HCT116 (cell line): Measurements from ENCODE around the gene LIN7A. TPM values are rescaled to one million over a fixed set of nuclear protein-coding genes. Genes with fewer than 3 reads are reported as not detected.

Experiments used
- ATAC-seq: fragments of 200-7000 bp; cut with Tn5 transposase; 2 replicates; pipeline ENCODE4 v1.9.1; 2020; ENCODE audit warnings: mild to moderate bottlenecking, moderate library complexity
- BruUV-seq: library from RNA; stranded (reverse); fragments of 400-500 nt; replicated peaks from 2 replicates; lab custom pipeline; 2021; lab: Mats Ljungman, UMichigan
- CTCF ChIA-PET: fragments of 300-600 bp; sonication (Branson Sonifier 250); formaldehyde crosslinking; loops from one replicate; lab custom pipeline; 2021; ENCODE audit warnings: antibody characterized with exemption; lab: Charles Lee
- POLR2A ChIA-PET: fragments of 300-600, 350-600 bp; sonication (Branson Sonifier 250); formaldehyde crosslinking; loops from one replicate; lab custom pipeline; 2021; ENCODE audit warnings: antibody characterized with exemption; lab: Charles Lee
- RAD21 ChIA-PET, 2 experiments: fragments of 300-600 bp; sonication (Branson Sonifier 250); formaldehyde crosslinking; loops; one replicate each; lab custom pipeline; 2023; ENCODE audit warnings: low total read pairs in 2 of 2; ENCODE audit not compliant: uncharacterized antibody in 2 of 2, unreplicated experiment in 2 of 2, low non-redundant PET in 1 of 2; lab: Charles Lee
- DNase-seq: peaks from one replicate; pipeline ENCODE4 v3.0.0-alpha.2; 2010; ENCODE audit warnings: low read depth, low spot score
- H2AFZ ChIP-seq: fragments of 200-600 bp; shearing (Covaris generic), sonication (generic); 2 replicates; pipeline ENCODE4 v1.6.1; 2017; ENCODE audit warnings: low read depth, mixed run types, mixed read lengths, antibody characterized with exemption, low read length; ENCODE audit not compliant: poor library complexity, severe bottlenecking
- H3K27ac ChIP-seq: 2 replicates; pipeline ENCODE4 v1.5.1; 2012; ENCODE audit warnings: low read depth, low read length
- H3K27me3 ChIP-seq: fragments of 200-600 bp; sonication (generic); 2 replicates; pipeline ENCODE4 v1.6.1; 2016; ENCODE audit warnings: mixed run types, low read length, mixed read lengths; ENCODE audit not compliant: insufficient read depth
- H3K36me3 ChIP-seq, 2 experiments: fragments of 200-500 bp in 1 of 2; fragments of 200-600 bp in 1 of 2; sonication (Bioruptor generic) in 1 of 2; sonication (generic) in 1 of 2; 2 replicates each; pipeline versions ENCODE4 v1.5.1 to v1.6.1; 2014 to 2016; ENCODE audit warnings: low read length in 2 of 2, inconsistent platforms in 1 of 2, mixed read lengths in 1 of 2, mixed run types in 1 of 2; ENCODE audit not compliant: insufficient read depth in 2 of 2, control insufficient read depth in 1 of 2
- H3K4me1 ChIP-seq, 2 experiments: fragments of 200-600 bp in 1 of 2; sonication (generic) in 1 of 2; 2 replicates each; pipeline versions ENCODE4 v1.5.1 to v1.6.1; 2012 to 2017; ENCODE audit warnings: low read length in 2 of 2, inconsistent platforms in 1 of 2, mild to moderate bottlenecking in 1 of 2, mixed read lengths in 1 of 2, mixed run types in 1 of 2, moderate library complexity in 1 of 2; ENCODE audit not compliant: insufficient read depth in 2 of 2, control insufficient read depth in 1 of 2
- H3K4me2 ChIP-seq: fragments of 200-600 bp; sonication (generic); 2 replicates; pipeline ENCODE4 v1.6.1; 2017; ENCODE audit warnings: mixed run types, low read length, mixed read lengths
- H3K4me3 ChIP-seq, 2 experiments: fragments of 200-600 bp in 1 of 2; sonication (generic) in 1 of 2; replicated peaks in 1 of 2; 2 replicates each; pipeline ENCODE4 v1.5.1; 2011 to 2016; ENCODE audit warnings: low read length in 2 of 2, control low read depth in 1 of 2, low read depth in 1 of 2, mild to moderate bottlenecking in 1 of 2, mixed read lengths in 1 of 2, mixed run types in 1 of 2
- H3K79me2 ChIP-seq: fragments of 200-600 bp; sonication (generic); 2 replicates; pipeline ENCODE4 v1.6.1; 2017; ENCODE audit warnings: mild to moderate bottlenecking, mixed run types, low read length, moderate library complexity, mixed read lengths; ENCODE audit not compliant: insufficient read depth
- H3K9ac ChIP-seq: fragments of 200-600 bp; sonication (generic); 2 replicates; pipeline ENCODE4 v1.6.1; 2016; ENCODE audit warnings: low read length, mixed read lengths
- H3K9me2 ChIP-seq: fragments of 200-600 bp; sonication (generic), shearing (Covaris generic); 2 replicates; pipeline ENCODE4 v1.6.1; 2017; ENCODE audit warnings: mixed run types, mild to moderate bottlenecking, moderate library complexity; ENCODE audit not compliant: insufficient read depth
- H3K9me3 ChIP-seq, 2 experiments: fragments of 200-500 bp in 1 of 2; fragments of 200-600 bp in 1 of 2; sonication (Bioruptor generic) in 1 of 2; sonication (generic) in 1 of 2; 2 replicates each; pipeline ENCODE4 v1.6.1; 2014 to 2017; ENCODE audit warnings: low read length in 2 of 2, mixed read lengths in 2 of 2, inconsistent platforms in 1 of 2, low read depth in 1 of 2, mild to moderate bottlenecking in 1 of 2, mixed run types in 1 of 2, moderate library complexity in 1 of 2; ENCODE audit not compliant: control insufficient read depth in 1 of 2, insufficient read depth in 1 of 2
- H4K20me1 ChIP-seq: fragments of 200-600 bp; sonication (generic), shearing (Covaris generic); 2 replicates; pipeline ENCODE4 v1.6.1; 2017; ENCODE audit warnings: mixed run types, mild to moderate bottlenecking, moderate library complexity; ENCODE audit not compliant: insufficient read depth
- ATF3 ChIP-seq: IDR thresholded peaks from 2 replicates; pipeline ENCODE4 v1.6.1; 2012
- CBX3 ChIP-seq: IDR thresholded peaks from 2 replicates; pipeline ENCODE4 v1.6.1; 2012; ENCODE audit warnings: low read depth
- CEBPB ChIP-seq: IDR thresholded peaks from 2 replicates; pipeline ENCODE4 v1.6.1; 2012; ENCODE audit warnings: low read depth
- EGR1 ChIP-seq: IDR thresholded peaks from 2 replicates; pipeline ENCODE4 v1.6.1; 2012; ENCODE audit warnings: low read depth
- ELF1 ChIP-seq: IDR thresholded peaks from 2 replicates; pipeline ENCODE4 v1.6.1; 2012; ENCODE audit warnings: low read depth, borderline replicate concordance
- EZH2 ChIP-seq: fragments of 200-600 bp; sonication (generic); IDR thresholded peaks from 2 replicates; pipeline ENCODE4 v1.6.1; 2017; ENCODE audit warnings: antibody characterized with exemption, mixed run types
- JUND ChIP-seq: IDR thresholded peaks from 2 replicates; pipeline ENCODE4 v1.6.1; 2012
- POLR2AphosphoS5 ChIP-seq: IDR thresholded peaks from 2 replicates; pipeline ENCODE4 v1.6.1; 2011; ENCODE audit warnings: mild to moderate bottlenecking, low read depth, low read length, moderate library complexity
- SP1 ChIP-seq: IDR thresholded peaks from 2 replicates; pipeline ENCODE4 v1.6.1; 2012; ENCODE audit warnings: low read depth
- SRF ChIP-seq: IDR thresholded peaks from 2 replicates; pipeline ENCODE4 v1.6.1; 2012; ENCODE audit warnings: low read depth
- intact Hi-C: fragments of 100-400 bp; cut with micrococcal nuclease; formaldehyde crosslinking; loops from 2 replicates; pipeline ENCODE4 v1.10.0; 2022
- total RNA-seq: library from RNA; stranded (reverse); gene quantifications from one replicate; pipeline ENCODE4 v1.2.1, GENCODE V29; 2021; ENCODE audit not compliant: unreplicated experiment
- TF ChIP-seq, protein P1 (sequence below): IDR thresholded peaks from 2 replicates; pipeline ENCODE4 v1.6.1; 2012; ENCODE audit warnings: low read depth
- TF ChIP-seq, protein P2 (sequence below): IDR thresholded peaks from 2 replicates; pipeline ENCODE4 v1.6.1; 2011; ENCODE audit warnings: mild to moderate bottlenecking, low read length, moderate library complexity; ENCODE audit not compliant: insufficient replicate concordance; ENCODE audit errors: extremely low read depth
- TF ChIP-seq, protein P3 (sequence below), 3 experiments: fragments of 200-600 bp in 1 of 3; sonication (generic) in 1 of 3; IDR thresholded peaks in 2 of 3; conservative IDR thresholded peaks in 1 of 3; 2 replicates each; pipeline ENCODE4 v1.5.1; 2012 to 2017; ENCODE audit warnings: low read depth in 2 of 3, low read length in 2 of 3, antibody characterized with exemption in 1 of 3, borderline replicate concordance in 1 of 3, control low read depth in 1 of 3, mild to moderate bottlenecking in 1 of 3, mixed read lengths in 1 of 3, mixed run types in 1 of 3, moderate library complexity in 1 of 3; ENCODE audit not compliant: insufficient read depth in 1 of 3
- TF ChIP-seq, protein P4 (sequence below): IDR thresholded peaks from 2 replicates; pipeline ENCODE4 v1.6.1; 2012

The LIN7A gene
- total RNA-seq, 1 experiment from 2014 or later = 1.5 TPM

DNA sequence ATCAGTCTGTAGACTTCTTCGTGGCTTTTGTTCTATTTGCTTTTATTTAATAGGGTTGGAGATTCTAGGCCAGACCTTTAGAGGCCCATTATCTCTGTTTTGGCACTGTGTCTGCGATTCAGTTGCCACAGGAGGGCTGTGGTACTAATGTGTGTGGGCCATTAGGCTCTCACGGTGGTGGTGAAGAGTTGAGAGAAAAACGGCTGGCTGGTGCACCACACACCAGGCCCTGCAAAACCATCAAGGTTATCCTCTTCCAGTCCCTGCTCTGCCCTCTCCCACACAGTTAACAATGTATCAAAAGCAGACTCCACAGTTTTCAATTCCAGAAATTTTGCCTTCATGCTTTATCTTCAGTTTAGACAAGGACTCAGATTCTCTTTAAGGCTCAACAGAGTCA, 123.3 kb downstream of the LIN7A start (continued):
- TF ChIP-seq, protein P1, sequence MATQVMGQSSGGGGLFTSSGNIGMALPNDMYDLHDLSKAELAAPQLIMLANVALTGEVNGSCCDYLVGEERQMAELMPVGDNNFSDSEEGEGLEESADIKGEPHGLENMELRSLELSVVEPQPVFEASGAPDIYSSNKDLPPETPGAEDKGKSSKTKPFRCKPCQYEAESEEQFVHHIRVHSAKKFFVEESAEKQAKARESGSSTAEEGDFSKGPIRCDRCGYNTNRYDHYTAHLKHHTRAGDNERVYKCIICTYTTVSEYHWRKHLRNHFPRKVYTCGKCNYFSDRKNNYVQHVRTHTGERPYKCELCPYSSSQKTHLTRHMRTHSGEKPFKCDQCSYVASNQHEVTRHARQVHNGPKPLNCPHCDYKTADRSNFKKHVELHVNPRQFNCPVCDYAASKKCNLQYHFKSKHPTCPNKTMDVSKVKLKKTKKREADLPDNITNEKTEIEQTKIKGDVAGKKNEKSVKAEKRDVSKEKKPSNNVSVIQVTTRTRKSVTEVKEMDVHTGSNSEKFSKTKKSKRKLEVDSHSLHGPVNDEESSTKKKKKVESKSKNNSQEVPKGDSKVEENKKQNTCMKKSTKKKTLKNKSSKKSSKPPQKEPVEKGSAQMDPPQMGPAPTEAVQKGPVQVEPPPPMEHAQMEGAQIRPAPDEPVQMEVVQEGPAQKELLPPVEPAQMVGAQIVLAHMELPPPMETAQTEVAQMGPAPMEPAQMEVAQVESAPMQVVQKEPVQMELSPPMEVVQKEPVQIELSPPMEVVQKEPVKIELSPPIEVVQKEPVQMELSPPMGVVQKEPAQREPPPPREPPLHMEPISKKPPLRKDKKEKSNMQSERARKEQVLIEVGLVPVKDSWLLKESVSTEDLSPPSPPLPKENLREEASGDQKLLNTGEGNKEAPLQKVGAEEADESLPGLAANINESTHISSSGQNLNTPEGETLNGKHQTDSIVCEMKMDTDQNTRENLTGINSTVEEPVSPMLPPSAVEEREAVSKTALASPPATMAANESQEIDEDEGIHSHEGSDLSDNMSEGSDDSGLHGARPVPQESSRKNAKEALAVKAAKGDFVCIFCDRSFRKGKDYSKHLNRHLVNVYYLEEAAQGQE = no peak
- no peak for TF ChIP-seq SRF
- TF ChIP-seq, all 23 proteins: peak for 0

DNA sequence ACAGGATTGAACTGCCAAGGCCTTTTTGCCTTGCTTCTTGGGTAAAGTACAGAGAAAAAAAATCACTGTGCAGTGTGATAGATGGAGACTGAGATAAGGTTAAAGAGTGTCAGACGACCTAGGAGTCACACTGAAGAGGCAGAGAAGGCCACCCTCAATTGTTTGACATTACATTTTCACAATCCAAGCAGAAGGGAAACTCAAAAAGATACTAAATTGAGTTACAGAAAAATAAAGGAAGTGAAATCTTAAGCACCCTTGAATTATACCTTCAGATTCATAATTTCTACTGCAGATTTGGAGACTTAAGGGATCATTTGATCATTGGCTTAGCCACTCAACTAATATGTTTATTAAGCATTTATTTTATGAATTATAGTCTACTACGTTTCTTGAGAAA, 123.9 kb downstream of the LIN7A start:
- no peak overlapping the region for H3K9ac ChIP-seq
- no TSS peak for BruUV-seq
- no peaks in the 10 kb centered on the region for H3K79me2 ChIP-seq
- RAD21 ChIA-PET = no interaction called here
- no peaks in the 10 kb centered on the region for H4K20me1 ChIP-seq
- no peak overlapping the region for H3K4me3 ChIP-seq
- no peak overlapping the region for H3K4me2 ChIP-seq
- no peaks in the 10 kb centered on the region for H3K4me1 ChIP-seq
- TF ChIP-seq ATF3 (no peak), EGR1 (no peak), CEBPB (no peak), EZH2 (no peak), POLR2AphosphoS5 (no peak), SP1 (no peak), CBX3 (no peak), ELF1 (no peak), JUND (no peak)
- TF ChIP-seq, protein P2, sequence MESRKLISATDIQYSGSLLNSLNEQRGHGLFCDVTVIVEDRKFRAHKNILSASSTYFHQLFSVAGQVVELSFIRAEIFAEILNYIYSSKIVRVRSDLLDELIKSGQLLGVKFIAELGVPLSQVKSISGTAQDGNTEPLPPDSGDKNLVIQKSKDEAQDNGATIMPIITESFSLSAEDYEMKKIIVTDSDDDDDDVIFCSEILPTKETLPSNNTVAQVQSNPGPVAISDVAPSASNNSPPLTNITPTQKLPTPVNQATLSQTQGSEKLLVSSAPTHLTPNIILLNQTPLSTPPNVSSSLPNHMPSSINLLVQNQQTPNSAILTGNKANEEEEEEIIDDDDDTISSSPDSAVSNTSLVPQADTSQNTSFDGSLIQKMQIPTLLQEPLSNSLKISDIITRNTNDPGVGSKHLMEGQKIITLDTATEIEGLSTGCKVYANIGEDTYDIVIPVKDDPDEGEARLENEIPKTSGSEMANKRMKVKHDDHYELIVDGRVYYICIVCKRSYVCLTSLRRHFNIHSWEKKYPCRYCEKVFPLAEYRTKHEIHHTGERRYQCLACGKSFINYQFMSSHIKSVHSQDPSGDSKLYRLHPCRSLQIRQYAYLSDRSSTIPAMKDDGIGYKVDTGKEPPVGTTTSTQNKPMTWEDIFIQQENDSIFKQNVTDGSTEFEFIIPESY = no peak
- TF ChIP-seq, protein P3, sequence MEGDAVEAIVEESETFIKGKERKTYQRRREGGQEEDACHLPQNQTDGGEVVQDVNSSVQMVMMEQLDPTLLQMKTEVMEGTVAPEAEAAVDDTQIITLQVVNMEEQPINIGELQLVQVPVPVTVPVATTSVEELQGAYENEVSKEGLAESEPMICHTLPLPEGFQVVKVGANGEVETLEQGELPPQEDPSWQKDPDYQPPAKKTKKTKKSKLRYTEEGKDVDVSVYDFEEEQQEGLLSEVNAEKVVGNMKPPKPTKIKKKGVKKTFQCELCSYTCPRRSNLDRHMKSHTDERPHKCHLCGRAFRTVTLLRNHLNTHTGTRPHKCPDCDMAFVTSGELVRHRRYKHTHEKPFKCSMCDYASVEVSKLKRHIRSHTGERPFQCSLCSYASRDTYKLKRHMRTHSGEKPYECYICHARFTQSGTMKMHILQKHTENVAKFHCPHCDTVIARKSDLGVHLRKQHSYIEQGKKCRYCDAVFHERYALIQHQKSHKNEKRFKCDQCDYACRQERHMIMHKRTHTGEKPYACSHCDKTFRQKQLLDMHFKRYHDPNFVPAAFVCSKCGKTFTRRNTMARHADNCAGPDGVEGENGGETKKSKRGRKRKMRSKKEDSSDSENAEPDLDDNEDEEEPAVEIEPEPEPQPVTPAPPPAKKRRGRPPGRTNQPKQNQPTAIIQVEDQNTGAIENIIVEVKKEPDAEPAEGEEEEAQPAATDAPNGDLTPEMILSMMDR (IDR thresholded peaks at IDR 0.05 in 2 of 3, conservative IDR thresholded peaks at IDR 0.05 in 1 of 3; ENCODE audit: borderline replicate concordance in 1 of 3, insufficient read depth in 1 of 3, low read depth in 2 of 3, low read length in 2 of 3) = no peak
- TF ChIP-seq, protein P1 = no peak
- TF ChIP-seq, protein P4, sequence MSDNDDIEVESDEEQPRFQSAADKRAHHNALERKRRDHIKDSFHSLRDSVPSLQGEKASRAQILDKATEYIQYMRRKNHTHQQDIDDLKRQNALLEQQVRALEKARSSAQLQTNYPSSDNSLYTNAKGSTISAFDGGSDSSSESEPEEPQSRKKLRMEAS = no peak
- intact Hi-C loops = no loop called here
- CTCF ChIA-PET = no interaction called here
- H3K9me3 ChIP-seq = no peaks in the 10 kb centered on the region
- ATAC-seq (no peak), DNase-seq (no peak)
- H3K27ac ChIP-seq = no peak overlapping the region
- no peaks in the 10 kb centered on the region for H3K9me2 ChIP-seq
- no peak overlapping the region for H2AFZ ChIP-seq
- H3K36me3 ChIP-seq = no peaks in the 10 kb centered on the region; a peak in 1 of 4 replicates
- H3K27me3 ChIP-seq = no peaks in the 10 kb centered on the region
- POLR2A ChIA-PET = no interaction called here
